DMS 273 treated with DMSO at 0.1 percent for 48 hours (cell line): ENCODE measurements around the gene MRGPRG.

Experiments used
- DNase-seq: peaks from one replicate; lab custom pipeline; 2025; lab: John Stamatoyannopoulos, UW

Gene MRGPRG

GRCh38 chr11:3225826-3226750 lies 7.5 kb upstream of the MRGPRG start:
- no peak for DNase-seq

- DNase-seq = no peak
Measured at GRCh38 chr11:3225159-3225758, 6.6 kb upstream of the MRGPRG start.

GRCh38 chr11:3224401-3225057 lies 5.9 kb upstream of the MRGPRG start:
- DNase-seq = no peak

GRCh38 chr11:3223932-3224381 lies 5.3 kb upstream of the MRGPRG start:
- DNase-seq = no peak

- no peak for DNase-seq
Measured at GRCh38 chr11:3222941-3223915, 4.6 kb upstream of the MRGPRG start.

- no peak for DNase-seq
Measured at GRCh38 chr11:3222003-3222855, 3.6 kb upstream of the MRGPRG start.

- DNase-seq = no peak
Measured at GRCh38 chr11:3221408-3222002, 2.9 kb upstream of the MRGPRG start.

- DNase-seq = no peak
Measured at GRCh38 chr11:3220521-3221407, 2.2 kb upstream of the MRGPRG start.

- DNase-seq = no peak
Measured at GRCh38 chr11:3220101-3220500, 1.5 kb upstream of the MRGPRG start.

GRCh38 chr11:3219281-3219892 lies 774 bp upstream of the MRGPRG start:
- DNase-seq = no peak

GRCh38 chr11:3217818-3218482 lies 663 bp downstream of the MRGPRG start:
- DNase-seq = no peak

- no peak for DNase-seq
Measured at GRCh38 chr11:3216027-3216525, 2.5 kb downstream of the MRGPRG start.

GRCh38 chr11:3215346-3216026 lies 3.1 kb downstream of the MRGPRG start:
- DNase-seq = no peak

GRCh38 chr11:3214420-3214699 lies 4.3 kb downstream of the MRGPRG start:
- DNase-seq = no peak

GRCh38 chr11:3213659-3214419 lies 4.8 kb downstream of the MRGPRG start:
- DNase-seq = no peak

GRCh38 chr11:3208272-3208671 lies 10.3 kb downstream of the MRGPRG start:
- DNase-seq = no peak
